ENCODE data around the gene CLIP2. TPM values are rescaled to one million over a fixed set of nuclear protein-coding genes. Genes with fewer than 3 reads are reported as not detected.
"Not testable (repeated sequence)": the region's sequence is repeated elsewhere in the genome, so short reads cannot be mapped to it uniquely, and the experiment has no call there.

Gene CLIP2
- total RNA-seq, 1 experiment from 2014 or later, result 14.2 TPM

GRCh38 chr7:74317146-74317782 is 28.1 kb downstream of the CLIP2 start:
- no peak for TF ChIP-seq CTCF (IDR thresholded peaks at IDR 0.05; ENCODE audit: unreplicated experiment)
- H3K27me3 Mint-ChIP-seq (ENCODE audit: insufficient read depth, unreplicated experiment), result no peaks in the 10 kb centered on the region
- H3K4me1 Mint-ChIP-seq (ENCODE audit: insufficient read depth, unreplicated experiment), result peaks cover 11% of the 10 kb centered on the region
- CTCF ChIA-PET, result interaction anchor here (1.1 kb wide), 1 partner anchor 111 kb away, joined by 4 read pairs; no protein-coding TSS in a partner anchor
- no TSS peak for BruUV-seq (replicated peaks)
- POLR2A ChIA-PET, result interaction anchor here (0.6 to 0.7 kb wide), 2 partner anchors 63 to 582 kb away, joined by 3 to 7 read pairs; no protein-coding TSS in a partner anchor
- no peak overlapping the region for H3K4me3 Mint-ChIP-seq (ENCODE audit: unreplicated experiment)
- no peak for DNase-seq (ENCODE audit: unreplicated experiment)
- no peak overlapping the region for H3K27ac Mint-ChIP-seq (ENCODE audit: low read depth, unreplicated experiment)
- peaks cover 6% of the 10 kb centered on the region for H3K36me3 Mint-ChIP-seq (ENCODE audit: insufficient read depth, unreplicated experiment)
- H3K9me3 Mint-ChIP-seq (ENCODE audit: unreplicated experiment), result no peaks in the 10 kb centered on the region
- intact Hi-C loops (cut with micrococcal nuclease), result no loop called here

GRCh38 chr7:74318043-74318442 is 28.8 kb downstream of the CLIP2 start:
- Mint-ChIP-seq H3K4me1 (ENCODE audit: insufficient read depth, unreplicated experiment) (peaks cover 6% of the 10 kb centered on the region), H3K36me3 (ENCODE audit: insufficient read depth, unreplicated experiment) (peaks cover 6% of the 10 kb centered on the region), H3K27ac (ENCODE audit: low read depth, unreplicated experiment) (no peak overlapping the region), H3K9me3 (ENCODE audit: unreplicated experiment) (no peaks in the 10 kb centered on the region), H3K27me3 (ENCODE audit: insufficient read depth, unreplicated experiment) (no peaks in the 10 kb centered on the region), H3K4me3 (ENCODE audit: unreplicated experiment) (no peak overlapping the region)
- no TSS peak for BruUV-seq (replicated peaks)
- intact Hi-C loops (cut with micrococcal nuclease), result no loop called here
- no peak for TF ChIP-seq CTCF (IDR thresholded peaks at IDR 0.05; ENCODE audit: unreplicated experiment)
- ChIA-PET POLR2A (interaction anchor here (0.6 kb wide), 1 partner anchor 62 kb away, joined by 7 read pairs; no protein-coding TSS in a partner anchor), CTCF (interaction anchor here (1.1 kb wide), 1 partner anchor 111 kb away, joined by 4 read pairs; no protein-coding TSS in a partner anchor)
- DNase-seq (ENCODE audit: unreplicated experiment), result no peak

GRCh38 chr7:74320645-74321221 is 31.5 kb downstream of the CLIP2 start:
- ChIA-PET CTCF (no interaction called here), POLR2A (interaction anchor here (0.5 to 0.6 kb wide), 2 partner anchors 30 to 583 kb away, joined by 3 to 5 read pairs; no protein-coding TSS in a partner anchor)
- H3K4me1 Mint-ChIP-seq (ENCODE audit: insufficient read depth, unreplicated experiment), result peaks cover 6% of the 10 kb centered on the region
- no peak overlapping the region for H3K4me3 Mint-ChIP-seq (ENCODE audit: unreplicated experiment)
- DNase-seq (ENCODE audit: unreplicated experiment), result no peak
- H3K36me3 Mint-ChIP-seq (ENCODE audit: insufficient read depth, unreplicated experiment), result peaks cover 6% of the 10 kb centered on the region
- no peaks in the 10 kb centered on the region for H3K27me3 Mint-ChIP-seq (ENCODE audit: insufficient read depth, unreplicated experiment)
- no peak for TF ChIP-seq CTCF (IDR thresholded peaks at IDR 0.05; ENCODE audit: unreplicated experiment)
- H3K27ac Mint-ChIP-seq (ENCODE audit: low read depth, unreplicated experiment), result no peak overlapping the region
- intact Hi-C loops (cut with micrococcal nuclease), result no loop called here
- no TSS peak for BruUV-seq (replicated peaks)
- H3K9me3 Mint-ChIP-seq (ENCODE audit: unreplicated experiment), result no peaks in the 10 kb centered on the region

GRCh38 chr7:74322892-74323291 is 33.7 kb downstream of the CLIP2 start:
- H3K27ac Mint-ChIP-seq (ENCODE audit: low read depth, unreplicated experiment); CTCF ChIA-PET; H3K36me3 Mint-ChIP-seq (ENCODE audit: insufficient read depth, unreplicated experiment); intact Hi-C loops (cut with micrococcal nuclease); DNase-seq (ENCODE audit: unreplicated experiment); H3K4me1 Mint-ChIP-seq (ENCODE audit: insufficient read depth, unreplicated experiment); H3K27me3 Mint-ChIP-seq (ENCODE audit: insufficient read depth, unreplicated experiment); H3K4me3 Mint-ChIP-seq (ENCODE audit: unreplicated experiment); H3K9me3 Mint-ChIP-seq (ENCODE audit: unreplicated experiment); BruUV-seq (replicated peaks): not testable (repeated sequence)
- POLR2A ChIA-PET, result interaction anchor here (1.2 kb wide), 1 partner anchor 68 kb away, joined by 5 read pairs; the partner anchor contains the start of gene RFC2

All from MCF 10A (cell line).